ENCODE data around the gene SLC2A6.
A peak's percentile ranks its signal among the peaks of the same experiment; 100 is the strongest.

Gene SLC2A6

DNA sequence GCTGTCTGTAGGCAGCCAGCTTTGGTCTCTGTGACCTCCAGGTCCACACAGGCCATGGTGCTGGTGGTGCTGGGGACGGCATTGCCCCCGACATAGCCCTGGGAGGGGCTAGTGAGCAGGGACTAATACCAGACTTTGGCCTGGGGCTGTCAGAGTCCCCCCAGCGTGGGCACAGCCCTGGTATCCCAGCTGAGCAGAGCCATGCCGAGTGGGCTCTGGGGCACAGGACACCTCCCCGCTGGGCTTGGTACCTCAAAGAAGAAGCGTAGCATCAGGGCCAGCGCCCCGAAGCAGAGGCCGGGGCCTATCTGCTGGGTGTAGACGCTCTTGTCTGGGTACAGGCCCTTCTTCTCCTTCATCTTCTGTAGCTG is 36.3 kb upstream of the SLC2A6 start:
- DNase-seq, result no peak

DNA sequence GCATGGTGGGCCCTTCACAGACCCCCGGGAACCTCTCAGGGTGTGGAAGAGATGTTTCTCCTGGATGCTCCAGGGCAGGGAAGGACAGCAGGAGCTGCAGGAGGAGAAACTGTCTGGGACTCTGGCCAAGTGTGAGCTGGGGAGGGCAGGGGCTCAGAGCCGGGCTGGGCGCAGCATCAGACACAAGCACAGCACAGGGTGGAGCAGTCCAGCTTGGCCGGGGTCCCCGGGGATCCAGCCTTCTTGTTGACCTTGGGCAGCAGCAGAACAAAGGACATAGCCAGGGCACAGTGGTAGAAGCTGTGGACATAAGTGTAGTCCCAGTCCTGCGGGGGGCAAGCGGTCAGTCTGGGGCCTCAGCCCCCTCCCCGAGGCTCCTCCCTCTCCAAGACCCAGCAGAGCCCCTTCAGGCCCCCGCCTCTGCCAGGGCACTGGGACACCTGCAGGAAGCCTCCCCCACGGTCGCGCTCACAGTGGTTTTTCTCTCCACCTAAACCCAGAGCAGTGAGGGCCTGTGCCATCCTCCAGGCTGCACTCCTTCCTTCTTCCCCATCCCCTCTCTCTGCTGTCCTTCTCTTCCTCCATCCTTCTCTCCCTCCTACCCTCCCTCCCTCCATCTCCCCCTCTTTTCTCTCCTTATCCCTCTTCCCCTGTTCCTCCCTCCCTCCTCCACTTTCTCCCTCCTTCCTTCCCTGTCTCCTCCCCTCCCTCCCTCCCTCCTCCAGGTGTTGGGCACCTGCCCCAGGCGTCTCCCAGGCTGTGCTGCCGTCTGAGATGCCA is 35.8 kb upstream of the SLC2A6 start:
- DNase-seq, result no peak

- DNase-seq, result no peak
Observed at GRCh38 chr9:133513214-133514100, 34.6 kb upstream of the SLC2A6 start.

DNA sequence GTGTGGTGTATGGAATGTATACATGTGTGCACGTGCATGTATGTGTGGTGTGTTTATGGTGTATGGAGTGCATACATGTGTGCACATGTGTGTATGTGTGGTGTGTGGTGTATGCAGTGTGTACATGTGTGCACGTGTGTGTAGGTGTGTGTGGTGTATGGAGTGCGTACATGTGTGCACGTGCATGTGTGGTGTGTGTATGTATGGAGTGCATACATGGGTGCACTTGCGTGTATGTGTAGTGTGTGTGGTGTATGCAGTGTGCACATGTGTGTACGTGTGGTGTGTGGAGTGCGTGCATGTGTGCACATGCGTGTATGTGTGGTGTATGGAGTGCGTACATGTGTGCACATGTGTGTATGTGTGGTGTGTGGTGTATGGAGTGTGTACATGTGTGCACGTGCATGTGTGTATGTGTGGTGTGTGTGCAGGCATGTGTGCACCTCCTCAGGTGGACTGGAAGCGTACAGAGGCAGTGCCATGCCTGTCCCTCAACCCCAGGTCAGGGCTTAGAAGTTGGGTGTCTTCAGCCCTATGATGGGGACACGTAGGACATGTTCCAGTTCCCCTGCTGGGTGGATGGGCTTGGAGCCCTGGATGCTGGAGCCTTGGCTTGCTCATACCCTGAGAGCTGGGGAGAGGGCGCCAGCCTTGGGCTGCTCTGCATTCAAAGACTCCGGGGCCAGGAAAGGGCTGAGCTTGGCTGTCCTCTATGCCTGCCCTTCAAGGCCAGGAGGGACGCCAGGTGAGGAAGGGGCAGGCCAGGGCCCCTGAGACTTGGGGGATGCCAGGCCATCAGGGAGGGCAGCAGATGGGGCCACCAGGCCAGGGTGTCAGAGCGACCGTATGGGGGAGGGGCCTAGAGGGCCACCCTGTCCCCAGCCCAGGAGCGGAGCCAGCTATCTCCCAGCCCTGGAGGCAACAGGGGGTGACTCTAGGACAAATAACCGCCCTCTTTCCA is 33.6 kb upstream of the SLC2A6 start:
- DNase-seq, result no peak

- DNase-seq, result no peak
Observed at GRCh38 chr9:133511607-133512006, 32.7 kb upstream of the SLC2A6 start.

DNA sequence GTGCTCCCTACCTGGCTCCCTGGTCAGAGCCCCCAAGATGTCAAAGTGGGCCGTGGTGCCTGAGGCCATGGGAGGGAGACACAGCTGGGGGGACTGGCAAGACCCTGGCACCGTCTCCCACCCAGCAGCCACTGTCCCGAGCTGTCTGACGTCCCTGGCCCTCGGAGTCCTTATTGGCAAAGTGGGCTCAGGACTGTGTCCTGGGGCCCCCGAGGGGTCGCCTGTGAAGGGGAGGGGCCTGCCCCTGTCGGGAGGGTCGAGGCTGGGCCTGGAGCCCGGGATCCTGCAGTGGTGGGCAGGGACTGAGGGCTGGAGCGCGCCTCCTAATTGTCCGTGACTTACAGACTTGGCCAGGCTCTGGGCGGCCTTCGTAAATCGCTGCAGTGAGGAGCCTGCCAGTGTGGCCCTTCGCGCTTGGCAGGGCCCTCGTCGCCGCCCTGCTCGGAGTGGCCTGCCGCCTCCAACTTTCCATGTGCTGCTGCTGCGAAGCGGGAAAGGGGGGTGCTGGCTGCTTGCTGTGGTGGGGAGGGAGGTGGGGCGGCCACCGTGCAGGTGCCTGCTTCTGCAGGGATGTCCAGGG is 32.1 kb upstream of the SLC2A6 start:
- DNase-seq, result no peak

GRCh38 chr9:133509179-133510083 is 30.5 kb upstream of the SLC2A6 start:
- DNase-seq, result peak; percentile 61

GRCh38 chr9:133508046-133508445 is 29.1 kb upstream of the SLC2A6 start:
- DNase-seq, result no peak

DNA sequence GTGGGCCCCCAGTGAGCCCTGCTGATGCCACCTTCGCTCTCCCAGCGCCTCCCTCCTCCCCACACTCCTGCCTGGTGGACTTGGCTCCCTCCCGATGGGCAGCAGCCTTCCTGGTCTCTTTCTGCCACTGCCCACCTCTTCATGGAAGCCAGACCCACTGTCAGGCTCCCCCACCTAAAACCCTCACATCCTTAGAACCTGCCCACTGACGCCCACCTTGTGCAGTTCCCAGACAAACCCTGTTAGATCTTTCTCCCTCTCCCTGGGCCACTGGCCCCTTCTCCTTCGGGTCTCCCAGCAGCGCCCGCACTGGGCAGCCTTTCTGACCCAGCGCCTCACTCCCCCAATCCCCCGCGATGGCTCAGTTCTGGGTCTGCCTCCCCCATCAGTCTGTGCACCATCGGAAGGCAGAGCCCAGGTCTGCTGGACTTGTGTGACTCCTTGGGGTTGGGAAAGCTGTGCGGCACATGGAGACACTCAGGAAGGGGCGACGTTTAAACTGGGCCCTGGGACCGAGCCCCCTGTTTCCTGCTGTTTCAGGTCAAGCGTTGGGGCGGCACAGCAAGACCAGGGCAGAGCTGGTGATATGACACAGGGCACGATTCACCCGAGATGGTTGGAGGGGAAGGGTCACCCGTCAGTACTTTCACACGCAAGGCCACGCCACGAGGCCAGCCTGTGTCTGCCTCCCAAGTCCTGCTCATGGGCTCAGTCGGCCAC is 28.5 kb upstream of the SLC2A6 start:
- no peak for DNase-seq

GRCh38 chr9:133506653-133507038 is 27.7 kb upstream of the SLC2A6 start:
- no peak for DNase-seq

GRCh38 chr9:133505901-133506652 is 27.2 kb upstream of the SLC2A6 start:
- no peak for DNase-seq

GRCh38 chr9:133505186-133505830 is 26.4 kb upstream of the SLC2A6 start:
- DNase-seq, result no peak

DNA sequence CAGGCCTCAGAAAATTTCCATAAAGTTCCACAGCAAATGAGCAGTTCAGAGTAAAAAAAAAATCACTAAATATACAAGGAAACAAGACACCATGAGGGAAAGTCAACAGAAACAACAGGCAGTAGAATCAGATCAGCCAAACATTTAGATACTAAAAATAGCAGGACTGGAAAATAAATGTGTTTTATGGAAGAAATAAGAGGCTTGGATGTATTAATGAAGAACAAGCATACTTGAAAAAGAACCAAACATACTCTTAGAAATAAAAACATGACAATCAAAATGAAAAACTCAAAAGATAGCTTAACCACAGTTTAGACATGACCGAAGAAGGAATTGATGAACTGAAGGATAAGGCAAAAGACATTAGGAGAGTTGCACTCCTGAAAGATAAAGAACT is 23.2 kb upstream of the SLC2A6 start:
- no peak for DNase-seq

DNA sequence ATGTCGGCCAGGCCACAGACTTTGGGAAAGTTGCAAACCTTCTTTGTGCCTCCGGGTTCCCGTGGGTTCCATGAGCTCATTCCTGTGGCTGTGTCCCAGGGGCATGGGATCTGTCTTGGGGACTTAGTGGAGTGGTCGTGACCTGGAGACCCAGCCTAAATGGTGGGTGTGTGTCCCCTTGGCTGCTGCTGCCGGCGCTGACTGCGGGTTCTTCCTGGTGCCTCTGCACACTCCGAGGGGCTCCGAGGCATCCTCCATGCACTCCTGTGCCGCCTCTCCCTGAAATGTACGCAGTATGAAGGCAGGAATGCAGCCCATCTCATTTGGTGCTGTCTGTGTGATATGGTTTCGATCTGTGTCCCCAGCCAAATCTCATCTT is 21.0 kb upstream of the SLC2A6 start:
- no peak for DNase-seq

- DNase-seq, result no peak
Observed at GRCh38 chr9:133499132-133499891, 20.4 kb upstream of the SLC2A6 start.

GRCh38 chr9:133496861-133497842 is 18.3 kb upstream of the SLC2A6 start:
- no peak for DNase-seq

Data from retina (tissue), 1 donor.